TTC549 (cell line): ENCODE measurements around the gene SOWAHA.
A peak's percentile ranks its signal among the peaks of the same experiment; 100 is the strongest.

Experiments used
- FAIRE-seq: peaks from 2 replicates; lab custom pipeline; 2012; peaks lifted over from hg19 to GRCh38; lab: Jason Lieb, UNC

Gene SOWAHA

GRCh38 chr5:132827943-132828673 is 15.0 kb downstream of the SOWAHA start:
- no peak for FAIRE-seq

GRCh38 chr5:132828846-132829494 is 15.9 kb downstream of the SOWAHA start:
- FAIRE-seq: no peak

GRCh38 chr5:132829742-132830435 is 16.8 kb downstream of the SOWAHA start:
- no peak for FAIRE-seq

GRCh38 chr5:132830436-132831094 is 17.5 kb downstream of the SOWAHA start, which contains the start of gene SHROOM1:
TSS of gene SHROOM1 (minus strand) at chr5:132830647. CDS start at chr5:132826140, 4,507 bp downstream.
- FAIRE-seq: no peak

- FAIRE-seq: no peak
These were observed 18.2 kb downstream of the SOWAHA start for GRCh38 chr5:132831095-132831860.

- no peak for FAIRE-seq
These were observed 19.5 kb downstream of the SOWAHA start for GRCh38 chr5:132832612-132833011.

GRCh38 chr5:132834057-132834456 is 21.0 kb downstream of the SOWAHA start:
- no peak for FAIRE-seq

- no peak for FAIRE-seq
These were observed 23.8 kb downstream of the SOWAHA start for GRCh38 chr5:132836852-132837251.

GRCh38 chr5:132837868-132838267 is 24.8 kb downstream of the SOWAHA start:
- FAIRE-seq: no peak

- FAIRE-seq: no peak
These were observed 25.6 kb downstream of the SOWAHA start for GRCh38 chr5:132838516-132839282.

- no peak for FAIRE-seq
These were observed 26.6 kb downstream of the SOWAHA start for GRCh38 chr5:132839426-132840301.

GRCh38 chr5:132840313-132840712 is 27.2 kb downstream of the SOWAHA start:
- no peak for FAIRE-seq

- no peak for FAIRE-seq
These were observed 27.8 kb downstream of the SOWAHA start for GRCh38 chr5:132840896-132841295.

- no peak for FAIRE-seq
These were observed 28.2 kb downstream of the SOWAHA start for GRCh38 chr5:132841305-132841704.

GRCh38 chr5:132848270-132848669 is 35.2 kb downstream of the SOWAHA start:
- FAIRE-seq: no peak

GRCh38 chr5:132849347-132849746 is 36.2 kb downstream of the SOWAHA start:
- FAIRE-seq: no peak

- no peak for FAIRE-seq
These were observed 37.0 kb downstream of the SOWAHA start for GRCh38 chr5:132850066-132850465.

- no peak for FAIRE-seq
These were observed 40.2 kb downstream of the SOWAHA start for GRCh38 chr5:132853323-132853722.

- FAIRE-seq: peak; percentile 47
These were observed 40.7 kb downstream of the SOWAHA start for GRCh38 chr5:132853790-132854189.

GRCh38 chr5:132854301-132854700 is 41.2 kb downstream of the SOWAHA start:
- no peak for FAIRE-seq
